Activated T-cell treated with anti-CD3 and anti-CD28 coated beads for 4 hours (primary cell): ENCODE data around the gene RABL6.
"Not testable (repeated sequence)": the region's sequence is repeated elsewhere in the genome, so short reads cannot be mapped to it uniquely, and the experiment has no call there.

Experiments
- DNase-seq: peaks from one replicate; pipeline ENCODE4 v3.0.0-alpha.2; 2020

RABL6 gene

DNA sequence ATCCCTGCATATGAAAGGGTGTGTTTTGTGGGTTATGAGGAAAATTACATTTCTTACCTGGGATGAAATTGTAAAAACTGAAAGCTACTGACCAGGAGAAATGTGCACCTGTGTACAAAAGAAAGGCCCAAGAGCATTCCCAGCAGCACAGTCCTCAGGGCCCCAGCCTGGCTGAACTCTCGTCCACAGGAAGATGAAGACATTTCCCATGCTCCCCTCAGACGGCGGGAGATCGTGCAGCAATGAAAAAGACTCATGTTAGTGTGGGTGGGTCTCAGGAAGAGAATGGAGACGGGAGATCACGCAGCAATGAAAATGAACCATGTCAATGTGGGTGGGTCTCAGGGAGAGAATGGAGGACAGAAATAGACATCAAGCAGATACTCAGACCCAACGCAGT lies 30.8 kb upstream of the RABL6 start:
- no peak for DNase-seq

DNA sequence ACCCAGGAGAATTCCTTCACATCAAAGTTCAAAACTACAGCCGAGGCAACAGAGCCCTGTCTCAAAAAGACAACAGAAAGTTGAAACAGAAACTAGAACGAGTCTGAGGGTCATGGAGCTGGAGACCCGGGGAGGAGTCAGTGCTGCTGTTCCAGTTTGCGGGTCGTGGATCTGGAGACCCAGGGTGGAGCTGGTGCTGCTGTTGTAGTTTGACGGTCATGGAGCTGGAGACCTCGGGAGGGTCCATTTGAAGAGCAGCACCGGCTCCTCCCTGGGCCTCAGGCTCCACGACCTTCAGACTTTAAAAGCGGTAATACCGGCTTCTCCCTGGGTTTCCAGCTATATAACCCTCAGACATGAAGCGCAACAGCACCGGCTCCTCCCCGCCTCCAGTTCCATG lies 30.4 kb upstream of the RABL6 start:
- DNase-seq = no peak

DNA sequence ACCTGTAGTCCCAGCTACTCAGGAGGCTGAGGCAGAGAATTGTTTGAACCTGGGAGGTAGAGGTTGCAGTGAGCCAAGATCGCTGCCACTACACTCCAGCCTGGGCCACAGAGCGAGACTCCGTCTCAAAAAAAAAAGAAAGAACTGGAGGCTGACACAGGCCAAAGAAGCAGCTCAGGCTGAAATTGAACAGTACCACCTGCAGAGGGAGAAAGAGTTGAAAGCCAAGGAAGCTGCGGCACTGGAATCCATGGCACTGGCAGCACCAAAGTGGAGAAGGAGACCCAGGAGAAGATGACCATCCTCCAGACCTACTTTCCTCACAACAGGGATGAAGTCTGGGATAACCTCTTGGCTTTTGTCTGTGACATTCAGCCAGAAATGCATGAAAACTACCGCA lies 27.9 kb upstream of the RABL6 start:
- DNase-seq = no peak

DNA sequence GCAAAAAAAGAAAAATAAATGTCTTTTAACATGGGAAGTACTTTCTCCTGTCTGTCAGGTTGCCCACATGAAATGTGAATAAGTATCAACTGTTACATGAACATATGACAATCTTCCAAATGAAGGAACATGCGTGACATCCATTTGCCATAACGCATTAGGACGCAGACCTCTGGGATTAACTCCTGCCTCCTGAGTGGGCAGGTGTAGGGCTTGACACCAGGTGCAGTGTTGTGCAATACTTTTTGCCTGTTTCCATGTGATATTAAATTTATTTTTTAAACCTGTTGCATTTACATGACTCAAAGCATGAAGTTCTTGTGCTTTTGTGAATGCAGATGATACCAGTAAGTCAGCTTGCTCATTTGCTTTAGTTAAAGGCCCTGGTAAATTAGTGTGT lies 25.3 kb upstream of the RABL6 start:
- DNase-seq = no peak

DNA sequence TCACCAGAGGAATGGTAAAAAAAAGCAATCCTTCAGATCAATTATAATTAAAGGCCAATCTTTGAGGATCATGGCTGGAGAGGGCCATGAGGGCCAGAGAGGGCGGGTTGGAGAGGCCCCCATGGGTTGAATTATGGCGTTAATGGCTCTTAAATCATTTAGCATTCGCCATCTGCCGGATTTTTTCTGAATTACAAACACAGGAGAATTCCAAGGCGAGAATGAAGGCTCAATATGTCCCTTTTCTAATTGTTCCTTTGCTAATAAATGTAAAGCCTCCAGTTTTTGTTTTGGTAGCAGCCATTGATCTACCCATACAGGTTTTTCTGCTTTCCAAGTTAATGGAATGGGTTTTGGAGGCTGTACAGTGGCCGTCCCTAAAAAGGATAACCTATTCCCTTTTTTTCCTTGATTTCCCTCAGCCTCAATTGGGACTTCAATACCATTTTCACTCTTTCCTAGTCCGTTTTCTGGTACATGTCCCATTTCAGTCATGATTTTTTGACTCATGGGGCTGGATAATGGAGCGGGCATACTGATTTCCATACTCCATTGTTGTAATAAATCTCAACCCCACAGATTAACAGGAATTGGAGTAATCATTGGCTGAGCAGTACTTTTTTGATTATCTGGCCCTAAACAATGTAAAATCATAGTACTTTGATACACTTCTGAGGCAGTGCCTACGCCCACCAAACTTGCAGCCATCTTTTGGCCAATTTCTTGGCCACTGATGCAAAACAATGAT lies 23.3 kb upstream of the RABL6 start:
- DNase-seq = no peak

DNA sequence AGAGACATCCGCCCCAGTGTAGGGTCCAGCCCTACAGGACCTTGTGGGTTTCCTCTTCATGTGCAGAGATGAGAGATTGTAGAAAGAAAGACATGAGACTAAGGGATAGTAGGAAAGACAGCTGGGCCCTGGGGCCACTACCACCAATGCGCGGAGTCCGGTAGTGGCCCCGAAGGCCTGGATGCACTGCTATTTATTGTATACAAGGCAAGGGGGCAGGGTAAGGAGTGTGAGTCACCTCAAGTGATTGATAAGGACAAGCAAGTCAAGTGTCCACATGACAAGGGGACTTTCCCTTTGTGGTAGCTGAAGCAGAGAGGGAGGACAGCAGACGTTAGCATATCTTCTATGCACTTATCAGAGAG lies 22.8 kb upstream of the RABL6 start:
- no peak for DNase-seq

DNA sequence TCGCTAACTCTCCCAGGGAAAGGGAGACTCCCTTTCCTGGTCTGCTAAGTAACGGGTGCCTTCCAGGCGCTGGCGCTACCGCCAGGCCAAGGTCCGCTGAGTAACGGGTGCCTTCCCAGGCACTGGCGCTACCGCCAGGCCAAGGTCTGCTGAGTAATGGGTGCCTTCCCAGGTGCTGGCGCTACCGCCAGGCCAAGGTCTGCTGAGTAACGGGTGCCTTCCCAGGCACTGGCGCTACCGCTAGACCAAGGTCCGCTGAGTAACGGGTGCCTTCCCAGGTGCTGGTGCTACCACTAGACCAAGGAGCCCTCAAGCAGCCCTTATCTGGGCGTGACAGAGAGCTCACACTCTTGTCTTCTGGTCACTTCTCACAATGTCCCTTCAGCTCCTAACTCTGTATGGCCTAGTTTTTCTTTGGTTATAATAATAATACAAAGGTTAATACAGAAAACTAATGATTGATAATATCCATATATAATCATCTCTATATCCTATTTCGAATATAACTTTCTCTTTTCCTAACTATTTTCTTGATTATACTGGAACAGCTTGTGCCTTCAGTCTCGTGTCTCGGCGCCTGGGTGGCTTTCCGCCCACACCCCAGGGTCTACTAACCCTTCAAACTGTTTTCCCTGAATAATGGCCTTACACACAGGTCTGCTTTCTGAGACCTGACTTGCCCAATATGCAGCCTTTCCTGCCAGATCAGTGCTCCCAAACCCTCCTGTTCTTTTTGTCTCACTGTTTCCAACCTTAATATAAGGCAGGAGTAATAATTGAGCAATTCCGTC lies 22.0 kb upstream of the RABL6 start:
- DNase-seq = not testable (repeated sequence)

DNA sequence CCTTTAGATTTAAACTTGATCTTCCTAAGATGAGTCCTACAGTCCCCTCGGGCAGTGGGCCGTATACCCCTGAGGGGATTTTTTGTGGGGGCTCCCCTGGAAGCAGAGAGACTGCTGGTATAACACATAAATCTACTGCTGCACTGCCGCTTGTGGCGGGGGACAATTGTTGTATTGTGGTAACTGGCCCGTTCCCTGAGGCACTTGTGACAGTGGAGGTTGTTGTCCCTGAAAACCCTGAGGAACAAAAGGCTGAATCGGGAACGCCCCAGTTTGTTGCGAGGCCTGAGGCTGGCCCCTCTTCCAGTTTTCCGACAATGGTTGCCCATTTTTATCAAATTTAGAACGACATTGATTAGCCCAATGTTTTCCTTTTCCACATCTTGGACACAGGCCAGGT lies 21.3 kb upstream of the RABL6 start:
- no peak for DNase-seq

DNA sequence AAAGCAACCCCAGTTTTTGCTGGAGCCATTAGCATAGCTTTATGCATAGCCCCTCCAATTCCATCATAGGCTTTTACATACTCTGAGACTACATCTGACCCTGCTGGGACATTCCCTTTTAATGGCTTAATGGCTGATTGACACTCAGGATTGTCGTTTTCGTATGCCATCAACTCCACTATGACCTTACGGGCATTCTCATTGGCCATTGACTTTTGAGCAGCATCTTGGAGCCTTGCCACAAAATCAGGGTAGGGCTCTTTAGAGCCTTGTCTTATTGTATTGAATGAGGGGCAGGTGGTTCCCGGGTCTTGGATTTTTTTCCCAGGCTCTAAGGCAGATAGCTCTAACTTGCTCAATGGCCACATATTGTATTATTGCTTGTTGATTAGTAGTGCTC lies 20.8 kb upstream of the RABL6 start:
- DNase-seq = not testable (repeated sequence)

DNA sequence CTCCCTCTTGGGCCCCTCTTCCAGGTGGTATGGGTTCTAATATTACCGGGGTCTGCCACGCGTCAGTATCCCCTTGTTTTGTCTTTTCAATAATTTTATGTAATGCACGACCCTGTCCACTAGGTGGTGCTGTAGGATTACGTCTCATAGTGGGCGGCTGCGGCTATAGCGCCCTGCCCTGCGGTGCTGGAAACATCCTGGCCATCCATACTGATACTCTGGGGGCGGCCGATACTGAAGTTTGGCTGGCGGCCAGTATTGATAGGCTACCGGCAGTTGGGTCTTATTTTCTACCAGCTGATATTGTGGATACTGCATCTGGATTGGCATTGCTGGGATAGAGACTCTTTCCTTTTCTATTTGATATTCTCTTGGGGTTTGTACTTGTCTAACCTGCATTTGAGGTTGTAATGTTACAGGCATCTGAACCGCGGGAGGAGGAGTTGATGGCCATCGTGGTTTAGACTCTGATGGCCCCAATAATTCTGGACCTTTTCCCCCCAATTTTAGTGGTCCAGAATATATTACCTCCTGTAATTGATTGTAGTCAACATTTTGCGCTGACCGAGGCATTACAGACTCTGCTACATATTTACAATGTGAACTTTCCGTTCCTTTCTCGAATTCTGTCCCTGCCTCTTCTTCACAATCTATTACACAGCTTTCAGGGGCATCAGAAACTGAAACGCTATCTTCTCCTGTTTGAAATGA lies 19.9 kb upstream of the RABL6 start:
- peak; percentile 62 for DNase-seq

DNA sequence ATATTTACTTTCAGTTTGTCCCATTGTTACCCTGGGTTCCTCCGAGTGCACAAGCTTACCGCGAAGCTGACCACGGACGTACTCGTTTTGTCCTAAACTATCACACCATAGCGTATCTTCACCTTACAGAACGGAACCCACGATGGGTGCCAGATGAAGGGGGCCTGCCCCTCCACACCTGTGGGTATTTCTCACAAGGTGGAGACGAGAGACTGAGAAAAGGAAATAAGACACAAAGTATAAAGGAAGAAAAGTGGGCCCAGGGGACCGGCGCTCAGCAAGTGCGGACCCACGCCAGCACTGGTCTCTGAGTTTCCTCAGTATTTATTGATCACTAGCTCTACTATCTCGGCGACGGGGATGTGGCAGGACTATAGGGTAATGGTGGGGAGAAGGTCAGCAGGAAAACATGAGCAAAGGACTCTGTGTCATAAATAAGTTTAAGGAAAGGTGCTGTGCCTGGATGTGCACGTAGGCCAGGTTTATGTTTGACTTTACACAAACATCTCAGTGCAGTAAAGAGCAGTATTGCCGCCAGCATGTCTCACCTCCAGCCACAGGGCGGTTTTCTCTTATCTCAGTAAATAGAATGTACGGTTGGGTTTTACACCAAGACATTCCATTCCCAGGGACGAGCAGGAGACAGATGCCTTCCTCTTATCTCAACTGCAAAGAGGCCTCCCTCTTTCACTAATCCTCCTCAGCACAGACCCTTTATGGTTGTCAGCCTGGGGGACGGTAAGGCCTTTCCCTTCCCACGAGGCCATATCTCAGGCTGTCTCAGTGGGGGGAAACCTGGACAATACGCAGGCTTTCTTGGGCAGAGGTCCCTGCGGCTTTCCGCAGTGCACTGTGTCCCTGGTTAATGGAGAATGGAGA lies 18.9 kb upstream of the RABL6 start:
- DNase-seq = not testable (repeated sequence)

DNA sequence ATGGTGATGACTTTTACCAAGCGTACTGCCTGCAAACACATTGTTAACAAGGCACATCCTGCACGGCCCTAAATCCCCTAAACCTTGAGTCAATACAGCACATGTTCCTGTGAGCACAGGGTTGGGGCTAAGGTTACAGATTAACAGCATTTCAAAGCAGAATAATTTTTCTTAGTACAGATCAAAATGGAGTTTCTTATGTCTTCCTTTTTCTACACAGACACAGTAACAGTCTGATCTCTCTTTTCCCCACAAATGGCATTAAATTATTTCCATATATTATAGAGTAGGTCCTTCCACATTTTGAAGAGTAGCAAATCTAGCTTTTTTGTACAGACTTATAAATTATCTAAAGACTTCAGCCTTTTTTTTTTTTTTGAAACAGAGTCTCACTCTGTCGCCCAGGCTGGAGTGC lies 18.2 kb upstream of the RABL6 start:
- no peak for DNase-seq

DNA sequence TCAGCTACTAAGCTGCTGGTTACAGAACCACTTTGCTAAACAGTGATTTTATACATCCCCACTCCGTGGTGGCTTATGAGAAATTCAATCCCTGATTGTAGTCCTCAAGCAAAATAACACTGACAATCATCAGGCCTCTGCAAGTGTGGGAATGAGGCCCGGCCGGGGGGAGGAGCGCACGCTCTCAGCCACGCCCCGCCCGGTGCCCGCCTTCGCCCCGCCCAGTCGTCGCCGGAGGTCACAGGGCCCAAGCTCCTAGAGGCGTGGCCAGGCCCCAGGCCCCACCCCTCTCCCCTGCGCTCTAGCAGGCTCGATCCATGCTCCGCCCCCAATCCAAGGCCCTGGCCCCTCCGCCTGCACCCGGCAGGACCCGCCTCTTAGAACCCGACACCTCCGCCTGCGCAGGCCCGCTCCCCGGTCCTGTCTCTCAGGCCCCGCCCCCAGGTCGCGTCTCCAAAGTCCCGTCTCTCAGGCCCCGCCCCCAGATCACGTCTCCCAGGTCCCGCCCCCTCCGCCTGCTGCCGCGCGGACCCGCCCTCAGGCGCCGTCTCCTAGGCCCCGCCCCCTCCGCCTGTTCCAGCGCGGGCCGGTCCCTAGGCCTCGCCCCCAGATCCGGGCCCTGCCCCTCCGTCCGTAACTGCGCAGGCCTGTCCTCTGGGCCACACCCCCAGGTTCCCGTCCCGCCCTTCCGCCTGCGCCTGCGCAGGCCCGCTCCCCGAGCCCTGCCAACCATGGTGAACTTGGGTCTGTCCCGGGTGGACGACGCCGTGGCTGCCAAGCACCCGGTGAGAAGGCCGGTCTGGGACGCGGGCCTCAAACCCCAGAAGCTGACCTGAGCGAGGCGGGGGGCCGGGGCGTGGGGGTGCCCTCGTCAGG lies 16.9 kb upstream of the RABL6 start, which contains the start of gene TMEM141:
TMEM141 (plus strand) TSS at position 705 of the 876 bp plus-strand sequence; CDS start at position 732, 27 bp downstream.
- peak; percentile 99 for DNase-seq

DNA sequence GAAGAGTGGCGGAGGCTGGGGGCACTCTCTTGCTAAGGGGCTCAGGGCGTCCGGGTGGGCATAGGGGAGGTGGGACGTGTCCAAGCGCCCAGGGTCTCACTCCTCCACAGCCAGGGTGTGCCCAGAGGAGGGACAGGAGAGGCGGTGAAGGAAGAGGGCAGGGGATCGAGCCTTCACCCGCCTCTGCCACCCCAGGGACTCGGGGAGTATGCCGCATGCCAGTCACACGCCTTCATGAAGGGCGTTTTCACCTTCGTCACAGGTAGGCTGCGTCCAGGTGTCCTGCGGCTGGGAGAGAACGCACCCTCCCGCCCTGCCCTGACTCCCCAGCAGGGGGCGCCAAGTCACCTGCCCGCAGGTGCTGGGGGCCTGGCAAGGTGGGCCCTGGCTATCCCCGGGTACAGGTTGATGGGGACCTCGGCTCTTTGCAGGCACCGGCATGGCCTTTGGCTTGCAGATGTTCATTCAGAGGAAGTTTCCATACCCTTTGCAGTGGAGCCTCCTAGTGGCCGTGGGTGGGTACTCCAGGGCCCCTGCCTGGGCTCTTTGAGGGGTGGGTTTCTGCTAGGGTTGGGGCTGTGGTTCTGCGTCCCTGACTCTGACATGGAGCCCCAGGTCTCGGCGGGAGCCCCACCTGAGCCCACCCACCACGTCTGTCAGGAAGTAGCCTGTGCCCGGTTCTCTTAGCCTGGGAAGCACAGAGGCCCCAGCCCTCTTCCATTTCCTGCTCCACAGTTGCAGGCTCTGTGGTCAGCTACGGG lies 16.1 kb upstream of the RABL6 start:
- DNase-seq = peak; percentile 51

DNA sequence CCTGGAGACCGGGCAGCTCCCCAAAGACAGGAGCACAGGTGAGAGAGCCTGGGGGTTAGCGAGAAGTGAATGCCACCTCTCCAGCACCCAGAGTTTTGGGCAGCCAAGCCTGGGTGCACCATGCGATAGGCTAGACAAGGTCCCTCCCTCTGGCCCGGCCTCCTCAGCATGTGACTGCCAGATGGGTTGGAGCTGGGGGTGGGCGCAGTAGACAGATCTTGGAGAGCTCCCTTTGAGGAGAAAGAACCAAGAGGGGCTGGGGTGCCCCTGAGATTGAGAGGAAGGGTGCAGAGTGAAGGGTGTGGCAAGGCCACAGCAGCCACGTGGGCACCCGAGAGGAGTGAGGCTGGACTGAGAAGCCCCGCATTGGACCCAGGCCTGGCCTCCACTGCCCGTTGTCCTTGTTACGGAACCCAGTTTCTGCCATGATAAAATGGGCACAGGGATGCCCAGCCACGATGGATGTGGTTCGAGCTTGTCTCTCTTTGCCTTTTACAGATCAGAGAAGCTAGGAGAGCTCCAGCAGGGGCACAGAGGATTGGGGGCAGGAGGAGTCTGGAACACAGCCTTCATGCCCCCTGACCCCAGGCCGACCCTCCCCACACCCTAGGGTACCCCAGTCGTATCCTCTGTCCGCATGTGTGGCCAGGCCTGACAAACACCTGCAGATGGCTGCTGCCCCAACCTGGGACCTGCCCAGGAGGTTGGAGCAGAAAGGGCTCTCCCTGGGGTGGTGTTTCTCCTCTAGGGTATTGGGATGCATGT lies 15.2 kb upstream of the RABL6 start:
- DNase-seq = no peak

DNA sequence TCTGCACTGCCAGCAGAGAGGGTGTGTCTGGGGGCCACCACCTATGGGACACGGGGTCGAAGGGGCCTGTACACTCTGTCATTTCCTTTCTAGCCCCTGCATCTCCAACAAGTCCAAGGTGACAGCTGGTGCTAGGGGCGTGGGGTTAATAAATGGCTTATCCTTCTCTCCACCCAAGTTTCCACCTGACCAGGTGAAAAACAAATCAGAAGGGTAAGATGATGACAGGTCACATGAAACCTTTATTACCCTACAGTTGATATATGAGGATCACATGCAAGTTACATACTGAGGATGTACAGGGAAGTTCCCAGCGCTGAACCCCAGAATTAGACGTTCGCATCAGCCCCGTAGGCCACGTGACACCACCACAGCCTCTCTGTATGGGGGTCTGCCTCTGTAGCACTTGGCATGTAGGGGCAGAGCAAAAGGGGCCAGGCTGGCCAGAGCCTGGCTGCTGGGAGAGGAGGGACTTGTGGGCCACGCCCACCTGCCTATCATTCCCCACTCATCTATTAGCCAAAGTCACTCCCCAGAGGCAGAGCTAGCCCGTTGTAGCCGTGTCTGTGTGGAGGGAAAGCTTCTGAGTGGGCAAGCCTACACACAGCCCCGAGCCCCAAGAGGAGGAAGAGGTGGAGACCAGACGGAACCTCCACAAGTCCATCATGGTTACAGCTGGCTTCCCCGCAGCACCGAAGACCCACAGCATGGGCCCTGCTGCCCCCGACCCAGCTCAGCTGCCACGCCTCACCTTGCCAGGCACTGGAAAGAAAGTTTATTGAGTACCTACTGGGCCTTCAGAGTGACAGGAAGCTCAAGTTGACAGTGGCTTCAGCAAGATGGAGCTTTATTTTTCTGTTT lies 14.4 kb upstream of the RABL6 start:
- no peak for DNase-seq

DNA sequence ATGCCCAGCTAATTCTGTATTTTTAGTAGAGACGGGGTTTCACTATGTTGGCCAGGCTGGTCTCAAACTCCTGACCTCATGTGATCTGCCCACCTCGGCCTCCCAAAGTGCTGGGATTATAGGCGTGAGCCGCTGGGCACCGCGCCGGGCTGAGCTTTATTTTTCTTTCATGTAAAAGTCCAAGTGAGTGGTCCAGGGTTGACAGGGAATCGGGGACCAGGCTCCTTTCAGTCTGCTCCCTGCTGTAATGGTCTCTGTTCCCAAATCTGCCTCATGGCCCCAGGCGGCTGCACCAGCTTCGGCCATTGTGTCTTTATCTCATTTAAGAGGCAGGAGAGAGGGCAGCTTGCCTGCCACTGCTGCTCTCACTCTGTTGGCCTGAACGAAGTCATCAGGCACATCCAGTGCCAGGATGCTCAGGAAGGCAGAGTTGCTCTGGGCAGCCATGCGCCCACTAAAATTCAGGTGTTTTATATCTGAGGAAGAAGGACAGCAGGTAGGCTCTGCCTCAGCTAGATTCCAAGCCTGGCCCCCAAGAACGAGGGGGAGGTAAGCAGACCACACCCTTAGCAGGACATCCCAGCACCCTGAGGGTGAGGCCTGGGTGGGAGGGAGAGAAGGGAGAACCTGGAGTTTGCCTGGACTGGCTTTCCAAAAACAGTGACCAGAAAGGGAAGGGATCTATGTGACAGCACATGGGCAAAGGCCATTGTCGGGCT lies 13.3 kb upstream of the RABL6 start:
- no peak for DNase-seq

DNA sequence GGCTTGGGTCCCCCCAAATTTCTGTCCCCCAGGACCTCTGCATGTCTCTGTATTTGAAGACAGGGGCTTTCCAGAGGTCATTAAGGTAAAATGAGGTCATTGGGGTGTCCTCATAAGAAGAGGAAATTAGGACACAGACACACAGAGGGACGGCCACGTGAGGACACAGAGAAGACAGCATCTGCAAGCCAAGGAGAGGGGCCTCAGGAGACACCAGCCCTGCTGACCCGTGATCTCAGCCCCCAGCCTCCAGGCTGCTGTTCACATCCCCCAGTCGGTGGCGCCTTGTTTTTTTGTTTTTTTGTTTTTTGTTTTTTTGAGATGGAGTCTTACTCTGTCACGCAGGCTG lies 12.8 kb upstream of the RABL6 start:
- DNase-seq = no peak
